Testis (tissue), 3 donors: ENCODE measurements around the gene TRIM32. TPM values are rescaled to one million over a fixed set of nuclear protein-coding genes. Genes with fewer than 3 reads are reported as not detected.

Source experiments
- DNase-seq: peaks from one replicate; pipeline ENCODE4 v3.0.0-alpha.2; 2019
- H3K27ac ChIP-seq, 2 donors: fragments of 200-600 bp; sonication (generic); one replicate each; pipeline ENCODE4 v1.5.1; 2019
- H3K27me3 ChIP-seq: fragments of 200-600 bp; sonication (generic); one replicate; pipeline ENCODE4 v1.5.1; 2019
- H3K36me3 ChIP-seq: fragments of 200-600 bp; sonication (generic); one replicate; pipeline ENCODE4 v1.5.1; 2017; ENCODE audit warnings: low read depth; ENCODE audit errors: missing control alignments
- H3K4me1 ChIP-seq: fragments of 200-600 bp; sonication (generic); one replicate; pipeline ENCODE4 v1.5.1; 2019
- H3K4me3 ChIP-seq, 2 donors: fragments of 200-600 bp; sonication (generic); one replicate each; pipeline ENCODE4 v1.5.1; 2017 to 2019
- H3K9me3 ChIP-seq: fragments of 200-600 bp; sonication (generic); one replicate; pipeline ENCODE4 v1.5.1; 2017
- CTCF ChIP-seq, 3 experiments: fragments of 450-650 bp in 2 of 3; fragments of 200-600 bp in 1 of 3; sonication (generic) in 1 of 3; IDR thresholded peaks; one replicate each; pipeline ENCODE4 v1.5.1; 2016 to 2019; ENCODE audit warnings: antibody characterized with exemption in 3 of 3, mild to moderate bottlenecking in 2 of 3, moderate library complexity in 1 of 3
- POLR2A ChIP-seq: fragments of 450-650 bp; IDR thresholded peaks from one replicate; pipeline ENCODE4 v1.6.1; 2017; ENCODE audit warnings: antibody characterized with exemption, mild to moderate bottlenecking, moderate library complexity
- WGBS, 2 donors: methylation state at CpG; one replicate each; pipeline ENCODE4 v1.1.5; 2018; 5-methylcytosine and 5-hydroxymethylcytosine counted together
- intact Hi-C: fragments of 100-400 bp; cut with DNase I; formaldehyde crosslinking; loops from one replicate; pipeline ENCODE4 v1.15.1; 2023; ENCODE audit warnings: low total_unique reads
- polyA plus RNA-seq: library from polyadenylated mRNA; stranded (reverse); fragments of 350-450 nt; fragmentation: Illumina TruSeq; extraction: RNeasy Lipid Tissue Mini Kit (QIAGEN cat#74804); gene quantifications from one replicate; pipeline ENCODE4 v1.2.3, GENCODE V29; 2014; ENCODE audit warnings: low read depth, low replicate concordance; ENCODE audit not compliant: insufficient read depth
- total RNA-seq, 2 donors: library from RNA; depleted of rRNA; stranded (reverse); fragments of >200 nt; gene quantifications; one replicate each; pipeline ENCODE4 v1.2.3, GENCODE V29; 2016

The TRIM32 gene
- total and polyA plus RNA-seq, 3 donors from 2014 or later = 12.5 to 15.2 (median 12.6) TPM

GRCh38 chr9:116644091-116644688 is 42.9 kb upstream of the TRIM32 start:
- Histone ChIP-seq H3K4me3 (no peak overlapping the region), H3K27ac (peak overlapping the region in 1 of 2 donors; percentile 8), H3K36me3 (no peaks in the 10 kb centered on the region), H3K9me3 (no peaks in the 10 kb centered on the region), H3K4me1 (no peaks in the 10 kb centered on the region), H3K27me3 (no peaks in the 10 kb centered on the region)
- no peak for DNase-seq
- WGBS, 2 donors = 69 to 73% methylated on average over 2 of the region's 2 CpGs
- TF ChIP-seq POLR2A (no peak), CTCF (IDR thresholded peaks at IDR 0.05) (no peak)
- intact Hi-C loops = loop anchor here (10.0 kb wide), 1 partner anchor 489 kb away; the partner anchor contains the start of gene PAPPA

GRCh38 chr9:116646661-116647514 is 40.2 kb upstream of the TRIM32 start:
- H3K4me3 ChIP-seq = no peak overlapping the region
- intact Hi-C loops = loop anchor here (10.0 kb wide), 1 partner anchor 492 kb away; the partner anchor contains the start of gene PAPPA
- no peaks in the 10 kb centered on the region for H3K27me3 ChIP-seq
- no peaks in the 10 kb centered on the region for H3K4me1 ChIP-seq
- no peaks in the 10 kb centered on the region for H3K36me3 ChIP-seq
- H3K9me3 ChIP-seq = no peaks in the 10 kb centered on the region
- H3K27ac ChIP-seq = no peak overlapping the region
- no peak for TF ChIP-seq POLR2A
- TF ChIP-seq CTCF (IDR thresholded peaks at IDR 0.05) = peak in 2 of 3 experiments; percentile 38 to 39
- no peak for DNase-seq
- 83 to 91% methylated on average over 5 of the region's 5 CpGs for WGBS, 2 donors

- Histone ChIP-seq H3K4me1 (no peaks in the 10 kb centered on the region), H3K36me3 (no peaks in the 10 kb centered on the region), H3K9me3 (no peaks in the 10 kb centered on the region), H3K27me3 (no peaks in the 10 kb centered on the region), H3K4me3 (no peak overlapping the region), H3K27ac (no peak overlapping the region)
- TF ChIP-seq CTCF (IDR thresholded peaks at IDR 0.05) (peak in 1 of 3 experiments; percentile 1), POLR2A (no peak)
- intact Hi-C loops = loop anchor here (10.0 kb wide), 1 partner anchor 493 kb away; the partner anchor contains the start of gene PAPPA
- WGBS, 2 donors = 57 to 72% methylated on average over 3 to 4 of the region's 4 CpGs
- peak; percentile 26 for DNase-seq
Observed at GRCh38 chr9:116647515-116647809, 39.6 kb upstream of the TRIM32 start.

GRCh38 chr9:116653348-116654058 is 33.6 kb upstream of the TRIM32 start:
- Histone ChIP-seq H3K4me3 (no peak overlapping the region), H3K36me3 (no peaks in the 10 kb centered on the region), H3K4me1 (no peaks in the 10 kb centered on the region), H3K9me3 (no peaks in the 10 kb centered on the region), H3K27ac (no peak overlapping the region), H3K27me3 (no peaks in the 10 kb centered on the region)
- no peak for DNase-seq
- intact Hi-C loops = loop anchor here (10.0 kb wide), 1 partner anchor 1059 kb away; no protein-coding TSS in a partner anchor
- WGBS, 2 donors = 85 to 88% methylated on average over 7 of the region's 7 CpGs
- no peak for TF ChIP-seq CTCF (IDR thresholded peaks at IDR 0.05)
- no peak for TF ChIP-seq POLR2A
